Stimulated activated effector memory CD8-positive, alpha-beta T cell treated with anti-CD3 and anti-CD28 coated beads, Interleukin-12 subunit alpha, Interleukin-12 subunit beta, amount 100 ng/mL, for 72 hours (primary cell): ENCODE data around the gene HSPG2.

ENCODE experiments used
- ATAC-seq: fragments of 150-1000 bp; cut with Tn5 transposase; 2 replicates; pipeline ENCODE4 v1.10.0; 2021
- DNase-seq, 2 donors: peaks; one replicate each; pipeline ENCODE4 v3.0.0; 2021 to 2022; ENCODE audit warnings: low spot score in 2 of 2
- H3K27ac Mint-ChIP-seq: one replicate; pipeline ENCODE4 v1.8.0; 2022; ENCODE audit warnings: mild to moderate bottlenecking, mixed read lengths
- H3K36me3 Mint-ChIP-seq: one replicate; pipeline ENCODE4 v1.8.0; 2022; ENCODE audit warnings: mild to moderate bottlenecking, mixed read lengths
- H3K4me1 Mint-ChIP-seq: one replicate; pipeline ENCODE4 v1.8.0; 2022; ENCODE audit warnings: mixed read lengths
- H3K4me3 Mint-ChIP-seq: one replicate; pipeline ENCODE4 v1.8.0; 2022; ENCODE audit warnings: mild to moderate bottlenecking, mixed read lengths
- H3K9me3 Mint-ChIP-seq: one replicate; pipeline ENCODE4 v1.8.0; 2022; ENCODE audit warnings: mixed read lengths

Gene HSPG2

GRCh38 chr1:21849909-21850576 lies 87.1 kb downstream of the HSPG2 start:
- no peak for DNase-seq
- no peaks in the 10 kb centered on the region for H3K36me3 Mint-ChIP-seq
- no peak overlapping the region for H3K4me3 Mint-ChIP-seq
- no peak for ATAC-seq
- no peak overlapping the region for H3K27ac Mint-ChIP-seq
- H3K4me1 Mint-ChIP-seq, result peaks cover 5% of the 10 kb centered on the region
- H3K9me3 Mint-ChIP-seq, result no peaks in the 10 kb centered on the region

GRCh38 chr1:21848524-21849174 lies 88.5 kb downstream of the HSPG2 start:
- Mint-ChIP-seq H3K36me3 (no peaks in the 10 kb centered on the region), H3K27ac (no peak overlapping the region), H3K4me3 (no peak overlapping the region), H3K4me1 (peaks cover 5% of the 10 kb centered on the region), H3K9me3 (no peaks in the 10 kb centered on the region)
- ATAC-seq (no peak), DNase-seq (no peak)

- no peak overlapping the region for H3K4me3 Mint-ChIP-seq
- DNase-seq, result no peak
- no peaks in the 10 kb centered on the region for H3K9me3 Mint-ChIP-seq
- no peak overlapping the region for H3K27ac Mint-ChIP-seq
- H3K36me3 Mint-ChIP-seq, result no peaks in the 10 kb centered on the region
- peaks cover 5% of the 10 kb centered on the region for H3K4me1 Mint-ChIP-seq
- no peak for ATAC-seq
Observed at GRCh38 chr1:21847223-21848205, 89.6 kb downstream of the HSPG2 start.

GRCh38 chr1:21845646-21846641 lies 91.2 kb downstream of the HSPG2 start:
- no peak overlapping the region for H3K4me3 Mint-ChIP-seq
- ATAC-seq (no peak), DNase-seq (no peak)
- H3K4me1 Mint-ChIP-seq, result no peaks in the 10 kb centered on the region
- H3K27ac Mint-ChIP-seq, result no peak overlapping the region
- H3K36me3 Mint-ChIP-seq, result no peaks in the 10 kb centered on the region
- H3K9me3 Mint-ChIP-seq, result no peaks in the 10 kb centered on the region

GRCh38 chr1:21843996-21844395 lies 93.1 kb downstream of the HSPG2 start:
- ATAC-seq (no peak), DNase-seq (no peak)
- no peaks in the 10 kb centered on the region for H3K36me3 Mint-ChIP-seq
- no peaks in the 10 kb centered on the region for H3K9me3 Mint-ChIP-seq
- H3K27ac Mint-ChIP-seq, result no peak overlapping the region
- H3K4me1 Mint-ChIP-seq, result no peaks in the 10 kb centered on the region
- no peak overlapping the region for H3K4me3 Mint-ChIP-seq

- Mint-ChIP-seq H3K4me3 (no peak overlapping the region), H3K36me3 (no peaks in the 10 kb centered on the region), H3K27ac (no peak overlapping the region), H3K4me1 (no peaks in the 10 kb centered on the region), H3K9me3 (no peaks in the 10 kb centered on the region)
- ATAC-seq, result no peak
- no peak for DNase-seq
Observed at GRCh38 chr1:21843208-21843607, 93.9 kb downstream of the HSPG2 start.

GRCh38 chr1:21842606-21843162 lies 94.4 kb downstream of the HSPG2 start:
- no peak overlapping the region for H3K4me3 Mint-ChIP-seq
- no peaks in the 10 kb centered on the region for H3K36me3 Mint-ChIP-seq
- ATAC-seq, result no peak
- no peak overlapping the region for H3K27ac Mint-ChIP-seq
- DNase-seq, result no peak
- no peaks in the 10 kb centered on the region for H3K4me1 Mint-ChIP-seq
- no peaks in the 10 kb centered on the region for H3K9me3 Mint-ChIP-seq

- Mint-ChIP-seq H3K4me3 (no peak overlapping the region), H3K9me3 (no peaks in the 10 kb centered on the region), H3K4me1 (no peaks in the 10 kb centered on the region), H3K36me3 (no peaks in the 10 kb centered on the region), H3K27ac (no peak overlapping the region)
- DNase-seq, result no peak
- ATAC-seq, result no peak
Observed at GRCh38 chr1:21841852-21842466, 95.2 kb downstream of the HSPG2 start.

- Mint-ChIP-seq H3K9me3 (no peaks in the 10 kb centered on the region), H3K4me1 (no peaks in the 10 kb centered on the region), H3K27ac (no peak overlapping the region), H3K4me3 (no peak overlapping the region), H3K36me3 (no peaks in the 10 kb centered on the region)
- no peak for ATAC-seq
- no peak for DNase-seq
Observed at GRCh38 chr1:21840981-21841380, 96.1 kb downstream of the HSPG2 start.

- no peak for ATAC-seq
- H3K9me3 Mint-ChIP-seq, result no peaks in the 10 kb centered on the region
- H3K27ac Mint-ChIP-seq, result no peak overlapping the region
- no peak overlapping the region for H3K4me3 Mint-ChIP-seq
- DNase-seq, result no peak
- H3K4me1 Mint-ChIP-seq, result no peaks in the 10 kb centered on the region
- no peaks in the 10 kb centered on the region for H3K36me3 Mint-ChIP-seq
Observed at GRCh38 chr1:21839337-21840037, 97.6 kb downstream of the HSPG2 start.

- ATAC-seq (no peak), DNase-seq (no peak)
- no peak overlapping the region for H3K4me3 Mint-ChIP-seq
- H3K9me3 Mint-ChIP-seq, result peaks cover 3% of the 10 kb centered on the region
- H3K4me1 Mint-ChIP-seq, result no peaks in the 10 kb centered on the region
- H3K36me3 Mint-ChIP-seq, result no peaks in the 10 kb centered on the region
- H3K27ac Mint-ChIP-seq, result no peak overlapping the region
Observed at GRCh38 chr1:21838359-21839157, 98.6 kb downstream of the HSPG2 start.

GRCh38 chr1:21837476-21837875 lies 99.6 kb downstream of the HSPG2 start:
- no peaks in the 10 kb centered on the region for H3K36me3 Mint-ChIP-seq
- H3K27ac Mint-ChIP-seq, result no peak overlapping the region
- peaks cover 3% of the 10 kb centered on the region for H3K9me3 Mint-ChIP-seq
- no peak overlapping the region for H3K4me3 Mint-ChIP-seq
- H3K4me1 Mint-ChIP-seq, result no peaks in the 10 kb centered on the region
- no peak for ATAC-seq
- DNase-seq, result no peak

- H3K4me3 Mint-ChIP-seq, result no peak overlapping the region
- peaks cover 3% of the 10 kb centered on the region for H3K9me3 Mint-ChIP-seq
- no peak for DNase-seq
- no peaks in the 10 kb centered on the region for H3K4me1 Mint-ChIP-seq
- no peak for ATAC-seq
- peaks cover 5% of the 10 kb centered on the region for H3K36me3 Mint-ChIP-seq
- no peak overlapping the region for H3K27ac Mint-ChIP-seq
Observed at GRCh38 chr1:21836729-21837128, 100.4 kb downstream of the HSPG2 start.
